Measurements from ENCODE around the gene C19orf38. TPM values are rescaled to one million over a fixed set of nuclear protein-coding genes. Genes with fewer than 3 reads are reported as not detected.

C19orf38 gene
- total RNA-seq, 1 experiment from 2014 or later = 0.30 TPM

GRCh38 chr19:10826231-10826630, 22.0 kb upstream of the C19orf38 start:
- TF ChIP-seq CTCF (IDR thresholded peaks at IDR 0.05; ENCODE audit: unreplicated experiment) = no peak
- Mint-ChIP-seq H3K4me3 (ENCODE audit: unreplicated experiment) (no peak overlapping the region), H3K4me1 (ENCODE audit: insufficient read depth, unreplicated experiment) (no peaks in the 10 kb centered on the region), H3K36me3 (ENCODE audit: insufficient read depth, unreplicated experiment) (peaks cover 62% of the 10 kb centered on the region), H3K9me3 (ENCODE audit: unreplicated experiment) (no peaks in the 10 kb centered on the region), H3K27me3 (ENCODE audit: insufficient read depth, unreplicated experiment) (no peaks in the 10 kb centered on the region), H3K27ac (ENCODE audit: low read depth, unreplicated experiment) (no peak overlapping the region)
- CTCF ChIA-PET = interaction anchor here (0.5 kb wide), 1 partner anchor 33 kb away, joined by 4 read pairs; no protein-coding TSS in a partner anchor
- no peak for DNase-seq (ENCODE audit: unreplicated experiment)
- intact Hi-C loops (cut with micrococcal nuclease) = no loop called here
- BruUV-seq (replicated peaks) = no TSS peak
- POLR2A ChIA-PET = no interaction called here

- no peaks in the 10 kb centered on the region for H3K9me3 Mint-ChIP-seq (ENCODE audit: unreplicated experiment)
- DNase-seq (ENCODE audit: unreplicated experiment) = no peak
- BruUV-seq (replicated peaks) = no TSS peak
- CTCF ChIA-PET = interaction anchor here (0.5 kb wide), 1 partner anchor 34 kb away, joined by 4 read pairs; no protein-coding TSS in a partner anchor
- no peaks in the 10 kb centered on the region for H3K4me1 Mint-ChIP-seq (ENCODE audit: insufficient read depth, unreplicated experiment)
- H3K4me3 Mint-ChIP-seq (ENCODE audit: unreplicated experiment) = no peak overlapping the region
- H3K27ac Mint-ChIP-seq (ENCODE audit: low read depth, unreplicated experiment) = no peak overlapping the region
- no peak for TF ChIP-seq CTCF (IDR thresholded peaks at IDR 0.05; ENCODE audit: unreplicated experiment)
- intact Hi-C loops (cut with micrococcal nuclease) = no loop called here
- POLR2A ChIA-PET = no interaction called here
- H3K27me3 Mint-ChIP-seq (ENCODE audit: insufficient read depth, unreplicated experiment) = no peaks in the 10 kb centered on the region
- H3K36me3 Mint-ChIP-seq (ENCODE audit: insufficient read depth, unreplicated experiment) = peaks cover 62% of the 10 kb centered on the region
Observed at GRCh38 chr19:10826846-10827245, 21.4 kb upstream of the C19orf38 start.

- no peak overlapping the region for H3K4me3 Mint-ChIP-seq (ENCODE audit: unreplicated experiment)
- peaks cover 54% of the 10 kb centered on the region for H3K36me3 Mint-ChIP-seq (ENCODE audit: insufficient read depth, unreplicated experiment)
- no peaks in the 10 kb centered on the region for H3K4me1 Mint-ChIP-seq (ENCODE audit: insufficient read depth, unreplicated experiment)
- BruUV-seq (replicated peaks) = no TSS peak
- no peaks in the 10 kb centered on the region for H3K27me3 Mint-ChIP-seq (ENCODE audit: insufficient read depth, unreplicated experiment)
- POLR2A ChIA-PET = no interaction called here
- no peak overlapping the region for H3K27ac Mint-ChIP-seq (ENCODE audit: low read depth, unreplicated experiment)
- no peaks in the 10 kb centered on the region for H3K9me3 Mint-ChIP-seq (ENCODE audit: unreplicated experiment)
- DNase-seq (ENCODE audit: unreplicated experiment) = no peak
- CTCF ChIA-PET = interaction anchor here (0.7 to 1.8 kb wide), 3 partner anchors 35 to 1966 kb away, joined by 3 to 5 read pairs (median 5); no protein-coding TSS in a partner anchor
- intact Hi-C loops (cut with micrococcal nuclease) = no loop called here
- TF ChIP-seq CTCF (IDR thresholded peaks at IDR 0.05; ENCODE audit: unreplicated experiment) = no peak
Observed at GRCh38 chr19:10828981-10829821, 19.0 kb upstream of the C19orf38 start.

GRCh38 chr19:10829967-10830366, 18.2 kb upstream of the C19orf38 start:
- Mint-ChIP-seq H3K9me3 (ENCODE audit: unreplicated experiment) (no peaks in the 10 kb centered on the region), H3K4me3 (ENCODE audit: unreplicated experiment) (no peak overlapping the region), H3K27me3 (ENCODE audit: insufficient read depth, unreplicated experiment) (no peaks in the 10 kb centered on the region), H3K36me3 (ENCODE audit: insufficient read depth, unreplicated experiment) (peaks cover 50% of the 10 kb centered on the region), H3K27ac (ENCODE audit: low read depth, unreplicated experiment) (no peak overlapping the region), H3K4me1 (ENCODE audit: insufficient read depth, unreplicated experiment) (no peaks in the 10 kb centered on the region)
- intact Hi-C loops (cut with micrococcal nuclease) = no loop called here
- POLR2A ChIA-PET = no interaction called here
- CTCF ChIA-PET = no interaction called here
- DNase-seq (ENCODE audit: unreplicated experiment) = no peak
- BruUV-seq (replicated peaks) = no TSS peak
- TF ChIP-seq CTCF (IDR thresholded peaks at IDR 0.05; ENCODE audit: unreplicated experiment) = no peak
